ENCODE measurements around the gene FUZ.

- TF ChIP-seq EGR1 (IDR thresholded peaks at IDR 0.05; ENCODE audit: low read depth) (no peak), CTCF (IDR thresholded peaks at IDR 0.05 in 2 of 3, conservative IDR thresholded peaks at IDR 0.05 in 1 of 3; ENCODE audit: borderline replicate concordance in 1 of 3, insufficient read depth in 1 of 3, low read depth in 2 of 3, low read length in 2 of 3) (no peak), POLR2AphosphoS5 (IDR thresholded peaks at IDR 0.05; ENCODE audit: low read depth, low read length) (no peak), EZH2 (IDR thresholded peaks at IDR 0.05) (no peak), SIN3A (IDR thresholded peaks at IDR 0.05; ENCODE audit: low read depth) (no peak), MAX (IDR thresholded peaks at IDR 0.05) (no peak), POLR2A (IDR thresholded peaks at IDR 0.05; ENCODE audit: borderline replicate concordance, extremely low read depth, insufficient read depth, insufficient read length) (no peak)
Observed at GRCh38 chr19:49779731-49780555, 33.1 kb downstream of the FUZ start.

Data from HCT116 (cell line).